ENCODE results near the gene TENM3.
"Not testable (repeated sequence)": the region's sequence is repeated elsewhere in the genome, so short reads cannot be mapped to it uniquely, and the experiment has no call there.

TENM3 gene

DNA sequence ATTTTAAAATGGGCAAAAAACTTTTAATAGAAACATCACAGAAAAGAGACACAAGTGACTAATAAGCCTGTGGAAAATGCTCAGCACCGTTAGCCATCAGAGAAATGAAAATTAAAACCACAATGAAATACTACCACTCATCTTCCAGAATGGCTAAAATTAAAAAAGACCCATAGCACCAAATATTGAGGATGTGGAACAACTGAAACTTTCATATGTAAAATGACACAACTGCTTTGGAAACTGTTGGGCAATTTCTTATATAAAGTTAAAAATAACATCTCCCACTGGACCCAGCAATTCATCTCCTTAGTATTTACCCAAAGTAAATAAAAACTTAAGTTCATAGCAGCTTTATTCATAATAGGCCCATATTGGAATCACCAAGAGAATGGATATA, 94.2 kb downstream of the TENM3 start:
- no peak for DNase-seq (ENCODE audit: low read depth in 2 of 2)

DNA sequence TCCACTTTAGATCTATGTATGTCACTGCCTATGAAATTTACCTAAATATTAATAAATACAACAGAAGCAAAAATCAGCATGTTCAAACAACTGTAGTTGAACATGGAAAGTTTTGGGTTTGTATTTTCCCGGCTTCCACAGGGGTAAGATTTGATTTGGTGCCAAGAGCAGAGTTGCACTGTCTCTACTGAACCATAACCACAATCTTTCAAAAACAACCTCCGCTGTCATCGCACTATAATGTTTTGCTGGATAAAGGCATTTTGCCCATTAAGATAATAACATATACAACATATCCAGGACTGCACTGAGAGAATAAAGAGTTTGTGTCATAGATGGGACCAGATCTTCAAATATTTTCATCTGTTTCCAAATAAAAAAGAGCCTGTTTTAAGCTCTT, 94.9 kb downstream of the TENM3 start:
- DNase-seq (ENCODE audit: low read depth in 2 of 2): peak; percentile 43 to 46

DNA sequence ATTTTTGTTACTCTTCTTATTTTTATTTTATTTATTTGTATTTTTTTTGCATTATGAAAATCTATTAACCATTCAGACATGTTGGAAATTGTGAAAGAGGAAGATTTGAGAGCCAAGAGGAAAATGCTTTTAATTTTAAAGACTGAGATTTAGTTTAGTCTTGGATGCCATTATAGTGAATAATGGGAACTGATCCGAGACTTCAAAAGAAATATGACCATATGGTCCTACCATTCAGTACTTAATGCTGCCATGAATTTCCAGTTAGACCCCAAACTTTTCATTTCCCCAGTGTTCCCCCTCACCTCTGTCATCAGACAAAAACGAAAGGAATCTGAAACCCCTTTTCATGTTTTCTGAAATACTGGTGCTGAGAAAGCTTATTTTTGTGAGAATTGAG, 95.5 kb downstream of the TENM3 start:
- DNase-seq (ENCODE audit: low read depth in 2 of 2): peak; percentile 53 to 59

DNA sequence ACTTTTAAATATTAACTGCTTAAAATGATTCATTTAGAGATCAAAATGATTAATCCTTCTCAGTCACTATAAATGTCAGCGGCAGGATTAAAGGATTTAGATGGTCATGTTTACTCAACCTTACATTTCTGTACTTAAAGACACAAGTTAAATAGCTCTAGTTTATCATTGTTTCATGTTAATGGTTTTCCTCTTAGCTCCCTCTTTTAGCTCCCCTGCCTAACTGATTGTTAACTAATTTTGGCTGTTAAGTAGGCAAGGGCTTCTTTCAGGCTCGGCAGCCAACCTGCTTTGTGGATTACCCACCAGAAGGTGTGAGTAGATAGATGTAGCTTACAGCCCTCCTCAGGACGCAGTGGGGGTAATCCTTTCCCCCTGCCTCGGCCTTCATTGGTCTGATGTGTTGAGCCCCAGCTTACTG, 96.0 kb downstream of the TENM3 start:
- peak; percentile 31 to 39 for DNase-seq (ENCODE audit: low read depth in 2 of 2)

DNA sequence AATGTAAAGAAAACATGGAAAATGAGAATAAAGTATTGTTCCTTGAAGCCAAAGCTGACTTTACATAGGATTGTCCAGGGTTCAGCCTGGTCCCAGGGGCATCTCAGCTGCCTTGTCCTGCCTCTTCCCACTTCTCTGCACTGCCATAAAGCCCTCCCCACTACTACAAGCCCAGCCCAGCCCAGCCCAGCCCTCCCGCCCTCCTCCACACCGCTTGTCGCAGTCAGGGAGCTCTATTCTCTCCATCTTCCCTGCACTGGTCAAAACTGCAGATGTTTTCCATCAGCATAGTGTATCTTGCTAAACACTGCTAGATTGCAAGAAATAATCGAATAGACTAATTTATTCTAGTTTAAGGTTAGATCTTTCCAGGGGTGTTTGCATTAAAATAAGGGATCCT, 100.3 kb downstream of the TENM3 start:
- DNase-seq (ENCODE audit: low read depth in 2 of 2): no peak

DNA sequence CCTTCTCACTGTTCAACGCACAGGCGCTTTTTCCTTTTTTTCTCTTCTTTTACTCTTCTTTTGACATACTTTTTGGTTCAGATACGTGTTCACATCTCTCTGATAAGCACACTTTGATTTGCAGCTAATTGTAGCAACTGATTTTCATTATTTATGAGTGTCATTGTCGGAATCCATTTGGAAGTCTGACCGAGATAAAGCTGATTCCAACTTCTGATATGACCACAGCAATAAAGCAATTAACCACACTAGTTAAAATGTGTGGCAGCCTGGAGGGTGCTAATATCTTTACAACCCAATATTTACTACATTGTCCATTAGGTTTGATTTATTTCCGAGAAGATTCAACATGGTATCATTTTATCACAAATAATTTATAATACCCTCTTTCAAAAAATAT, 101.8 kb downstream of the TENM3 start:
- DNase-seq (ENCODE audit: low read depth in 2 of 2): no peak

DNA sequence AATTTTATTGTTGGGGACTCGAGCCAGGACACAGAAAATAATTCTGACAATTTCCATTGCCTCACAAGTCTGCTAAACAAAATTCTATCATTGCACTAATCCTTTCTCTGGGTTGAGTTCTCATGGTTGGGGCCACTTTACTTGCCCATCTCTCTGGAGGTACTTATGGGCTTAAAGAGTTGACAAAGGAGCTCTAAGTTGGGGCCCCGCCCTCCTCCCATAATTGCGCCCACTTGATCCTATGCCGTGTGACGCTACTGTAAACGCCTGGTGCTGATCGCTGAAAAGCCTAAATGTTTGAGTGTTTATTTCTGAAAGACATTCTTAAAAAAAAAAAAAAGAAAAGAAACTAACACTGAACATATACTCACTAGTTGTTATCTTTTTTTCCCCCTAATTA, 103.0 kb downstream of the TENM3 start:
- DNase-seq (ENCODE audit: low read depth in 2 of 2): no peak

DNA sequence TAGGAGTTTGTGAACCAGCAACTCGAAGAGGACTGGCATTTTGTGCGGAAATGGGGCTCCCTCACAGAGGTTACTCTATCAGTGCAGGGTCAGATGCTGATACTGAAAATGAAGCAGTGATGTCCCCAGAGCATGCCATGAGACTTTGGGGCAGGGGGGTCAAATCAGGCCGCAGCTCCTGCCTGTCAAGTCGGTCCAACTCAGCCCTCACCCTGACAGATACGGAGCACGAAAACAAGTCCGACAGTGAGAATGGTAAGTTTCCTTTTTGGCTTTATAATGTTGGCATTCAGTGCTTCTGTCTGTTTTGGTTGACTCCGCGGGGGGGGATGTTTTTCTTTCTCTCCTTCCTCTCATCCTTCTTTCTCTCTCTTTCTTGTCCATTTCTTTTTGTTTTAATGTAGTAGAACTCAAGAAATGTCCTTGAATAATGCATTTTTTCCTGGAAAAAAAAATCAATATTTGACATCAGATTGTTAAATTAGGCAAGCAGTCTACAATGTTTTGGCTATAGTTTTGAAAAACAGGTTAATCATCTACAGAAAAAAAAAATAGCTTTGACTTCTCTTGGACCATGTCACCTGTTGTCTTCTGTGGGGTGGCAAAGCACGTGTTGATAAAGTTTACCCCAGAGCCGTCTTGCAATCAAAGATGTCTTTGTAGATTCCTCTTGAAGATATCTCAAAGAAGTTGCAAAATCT, 103.6 kb downstream of the TENM3 start:
- DNase-seq (ENCODE audit: low read depth in 2 of 2): no peak

DNA sequence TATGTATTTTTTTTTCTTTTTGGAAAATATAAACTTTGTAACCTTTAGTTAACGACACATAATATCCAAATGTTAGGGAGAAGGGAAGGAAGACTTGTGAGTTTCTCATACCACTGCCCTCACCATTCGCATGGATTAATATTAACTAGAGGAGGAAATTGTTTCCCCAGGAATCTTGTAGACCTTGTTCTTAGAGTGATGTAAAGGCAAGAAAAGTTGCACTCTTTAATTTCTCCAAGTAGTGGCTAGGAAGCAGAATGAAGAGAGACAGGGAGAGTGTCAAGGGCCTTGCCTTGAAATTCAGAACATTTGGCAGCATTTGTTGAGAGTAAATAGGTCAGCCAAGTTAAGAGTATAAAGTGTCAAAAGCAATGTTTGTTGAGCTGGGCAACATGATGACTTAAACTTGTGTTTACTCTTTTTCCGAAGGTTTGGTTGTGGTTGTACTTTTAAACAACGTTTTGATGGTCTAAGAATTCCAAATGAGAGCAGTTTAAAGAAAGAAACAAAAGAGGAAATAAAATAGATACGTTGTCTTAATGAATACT, 105.7 kb downstream of the TENM3 start:
- DNase-seq (ENCODE audit: low read depth in 2 of 2): no peak

DNA sequence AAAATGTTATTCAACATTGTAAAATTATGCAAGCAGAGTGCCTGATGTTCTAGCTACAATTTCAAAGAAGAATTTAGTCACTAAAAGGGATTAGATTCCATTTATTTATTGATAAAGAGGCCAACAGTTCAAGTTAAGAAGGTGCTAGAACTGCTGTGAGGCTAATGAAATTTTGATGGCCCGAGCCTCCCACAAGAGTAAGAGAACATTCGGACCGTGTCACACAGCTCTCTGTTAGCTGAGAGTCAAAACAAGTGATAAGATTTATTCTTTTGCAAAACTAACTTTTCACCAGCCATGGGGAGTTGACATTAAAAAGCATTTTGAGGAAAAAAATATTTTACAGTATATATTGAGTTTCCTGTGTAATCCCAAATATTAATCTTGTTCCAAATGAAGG, 106.8 kb downstream of the TENM3 start:
- no peak for DNase-seq (ENCODE audit: low read depth in 2 of 2)

DNA sequence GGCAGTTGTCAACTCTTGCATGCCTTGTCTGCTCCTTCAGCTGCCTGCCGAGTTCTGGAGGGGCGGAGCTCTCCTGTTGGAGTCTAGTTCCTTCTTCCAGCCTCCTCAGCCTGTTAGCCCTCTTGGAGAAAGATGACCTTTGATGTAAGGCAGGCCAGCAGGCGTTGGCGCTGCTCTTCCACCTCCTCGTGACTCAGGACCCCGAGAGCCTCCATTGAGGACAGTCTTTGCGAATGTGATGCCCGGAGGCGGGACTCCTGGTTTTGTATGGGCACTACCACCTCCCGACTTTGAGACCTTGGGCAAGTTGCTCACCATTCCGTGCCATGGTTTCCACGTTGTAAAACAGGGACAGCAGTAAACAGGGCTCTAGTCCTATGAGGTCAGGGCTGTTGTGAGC, 108.3 kb downstream of the TENM3 start:
- no peak for DNase-seq (ENCODE audit: low read depth in 2 of 2)

DNA sequence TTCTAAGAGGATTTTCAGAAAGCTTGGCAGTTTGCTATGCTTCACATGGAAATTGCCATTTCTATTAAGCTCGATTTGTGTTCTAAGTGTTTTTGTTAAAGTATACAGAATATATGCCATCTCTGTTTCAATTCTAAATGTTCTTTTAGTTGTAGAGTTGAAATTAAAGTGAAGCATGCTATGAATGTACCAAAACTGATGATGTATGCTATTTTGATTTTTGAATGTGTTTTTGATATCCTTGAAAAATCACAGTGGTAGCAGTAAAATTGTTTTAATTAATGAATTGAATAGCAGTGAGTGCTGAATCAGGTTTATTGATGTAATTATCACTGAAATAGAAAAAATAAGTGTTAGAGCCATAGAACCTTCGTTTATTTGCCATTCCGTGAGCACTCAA, 110.9 kb downstream of the TENM3 start:
- no peak for DNase-seq (ENCODE audit: low read depth in 2 of 2)

DNA sequence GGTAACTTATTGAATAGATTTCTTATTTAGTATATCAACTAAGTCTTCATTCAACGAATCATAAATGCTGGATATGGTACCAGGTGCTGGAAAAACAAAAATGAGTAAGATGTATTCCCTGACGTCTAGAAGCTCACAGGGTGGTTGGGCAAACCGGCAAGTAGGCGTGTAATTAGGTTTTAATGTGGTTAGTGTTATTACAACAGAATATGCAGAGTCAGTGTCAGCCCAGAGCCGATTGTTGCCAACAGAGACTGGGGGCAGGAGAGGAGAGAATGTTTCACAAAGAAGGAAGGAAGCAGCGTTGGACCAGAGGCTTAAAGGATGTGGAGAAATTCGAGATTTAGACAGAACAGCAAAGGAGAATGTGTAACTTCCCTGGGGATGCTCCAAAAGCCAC, 111.7 kb downstream of the TENM3 start:
- DNase-seq (ENCODE audit: low read depth in 2 of 2): no peak

DNA sequence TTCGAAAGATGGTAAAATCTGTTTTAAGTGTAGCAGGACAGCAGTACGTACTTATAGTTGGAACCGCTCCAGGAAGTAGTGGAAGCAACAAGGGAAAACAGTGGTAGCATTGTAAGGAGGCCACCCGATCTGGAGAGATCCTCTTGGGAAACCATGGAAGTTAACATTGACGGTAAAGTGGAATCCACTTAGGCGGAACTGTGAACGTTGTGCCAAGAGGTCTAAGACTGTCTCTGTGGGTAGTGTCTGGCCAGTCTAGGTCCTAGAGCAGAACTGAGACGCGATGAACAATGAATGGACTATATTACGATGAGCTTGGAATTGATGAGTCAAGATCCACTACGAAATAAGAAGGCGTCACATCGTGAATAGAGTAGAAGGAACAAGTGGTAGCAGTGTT, 124.0 kb downstream of the TENM3 start:
- no peak for DNase-seq (ENCODE audit: low read depth in 2 of 2)

DNA sequence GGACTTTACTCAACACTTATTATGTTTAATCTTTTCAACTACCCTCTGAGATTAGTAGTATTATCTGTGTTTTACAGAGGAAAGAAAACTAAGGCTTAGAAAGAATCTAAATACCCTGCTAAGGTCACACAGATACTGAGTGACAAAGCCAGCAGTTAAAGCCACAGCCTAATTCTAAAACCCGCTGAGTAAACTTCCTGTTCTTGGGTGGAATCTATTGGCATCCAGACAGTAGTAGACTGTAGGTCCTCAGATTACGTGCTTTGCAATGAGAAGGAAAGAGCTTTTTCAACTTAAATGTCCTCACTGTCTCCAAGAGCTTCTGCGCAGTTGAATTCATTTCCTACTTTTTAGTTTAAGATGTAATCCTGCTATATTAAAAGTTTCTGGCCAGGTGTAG, 126.0 kb downstream of the TENM3 start:
- peak in 1 of 2 experiments; percentile 8 for DNase-seq (ENCODE audit: low read depth in 2 of 2)

DNA sequence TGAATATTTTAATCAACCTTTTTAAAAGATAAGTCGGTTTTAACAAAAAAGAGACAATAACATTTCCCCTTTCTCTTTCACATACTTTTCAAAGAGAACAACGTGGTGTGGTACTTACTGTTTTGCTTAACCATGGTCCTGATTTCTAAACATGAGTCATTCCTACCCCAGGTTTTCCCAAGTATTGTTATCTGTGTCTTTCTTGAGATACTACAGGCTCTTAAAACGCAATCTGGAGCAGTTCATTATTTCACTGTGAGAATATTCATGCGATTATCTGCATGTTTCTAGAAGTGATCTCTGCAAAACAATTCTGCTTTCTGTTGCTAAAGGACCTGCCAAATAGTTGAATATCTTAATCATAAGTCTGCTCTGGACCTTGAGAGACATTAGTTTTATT, 127.3 kb downstream of the TENM3 start:
- DNase-seq (ENCODE audit: low read depth in 2 of 2): no peak

DNA sequence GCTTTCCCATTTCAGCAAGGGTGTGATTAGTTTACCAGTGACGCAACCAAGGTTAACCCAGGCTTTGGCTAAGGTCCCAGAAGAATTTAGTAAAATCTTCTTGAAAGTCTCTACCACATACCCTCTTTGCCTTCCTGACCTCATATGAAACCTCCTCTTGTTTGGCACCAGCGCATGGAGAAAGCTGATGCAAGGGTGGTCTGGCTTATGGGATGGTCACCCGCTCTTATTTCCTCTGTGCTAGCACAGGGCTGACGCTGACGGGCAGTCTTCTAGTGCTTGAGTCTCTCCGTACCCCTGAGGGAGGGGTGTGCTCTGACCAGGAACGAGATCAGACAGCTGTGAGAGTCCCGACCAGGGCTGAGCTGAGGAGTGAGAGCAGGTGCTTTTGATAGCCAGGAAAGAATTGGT, 137.6 kb downstream of the TENM3 start:
- no peak for DNase-seq (ENCODE audit: low read depth in 2 of 2)

DNA sequence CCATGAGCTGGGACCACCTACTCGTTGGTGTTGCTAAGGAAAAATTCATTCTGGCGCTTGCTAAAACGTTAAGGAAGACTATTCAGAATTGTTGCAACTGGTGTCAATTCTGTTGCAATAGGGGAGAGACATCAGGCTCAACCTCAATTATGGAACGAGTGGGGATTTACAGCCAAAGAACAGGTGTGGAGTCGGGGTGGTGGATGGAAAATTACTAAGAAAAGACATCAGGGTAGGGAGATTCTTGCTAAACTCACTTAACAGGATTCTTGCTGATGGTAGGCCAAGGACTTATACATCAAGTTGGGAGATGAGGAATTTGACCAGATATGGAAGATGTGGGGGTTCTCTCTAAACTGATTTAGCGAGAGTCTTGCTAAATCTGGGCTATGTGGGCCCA, 139.7 kb downstream of the TENM3 start:
- no peak for DNase-seq (ENCODE audit: low read depth in 2 of 2)

DNA sequence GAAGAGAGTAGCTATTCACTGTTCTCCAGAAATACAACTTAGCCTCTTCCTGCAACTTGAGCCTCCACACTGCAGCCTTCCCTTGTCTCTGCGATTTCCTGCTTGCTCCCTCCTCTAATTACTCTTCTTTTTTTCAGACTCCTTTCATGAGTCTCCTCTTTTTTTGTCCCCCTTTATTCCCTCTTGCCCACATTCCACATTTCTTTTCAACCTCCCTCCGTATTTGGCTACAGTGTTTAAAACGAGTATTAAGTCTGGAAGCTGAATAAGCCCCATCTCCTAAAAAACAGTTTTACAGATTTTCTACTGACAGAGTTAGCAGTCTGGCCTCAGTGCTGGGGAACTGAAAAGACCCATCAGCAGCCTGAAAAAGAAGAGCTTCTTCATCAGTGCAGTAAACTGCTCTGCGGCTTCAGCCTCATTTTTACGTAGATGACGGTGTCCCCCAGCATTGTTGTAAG, 141.5 kb downstream of the TENM3 start:
- DNase-seq (ENCODE audit: low read depth in 2 of 2): no peak

DNA sequence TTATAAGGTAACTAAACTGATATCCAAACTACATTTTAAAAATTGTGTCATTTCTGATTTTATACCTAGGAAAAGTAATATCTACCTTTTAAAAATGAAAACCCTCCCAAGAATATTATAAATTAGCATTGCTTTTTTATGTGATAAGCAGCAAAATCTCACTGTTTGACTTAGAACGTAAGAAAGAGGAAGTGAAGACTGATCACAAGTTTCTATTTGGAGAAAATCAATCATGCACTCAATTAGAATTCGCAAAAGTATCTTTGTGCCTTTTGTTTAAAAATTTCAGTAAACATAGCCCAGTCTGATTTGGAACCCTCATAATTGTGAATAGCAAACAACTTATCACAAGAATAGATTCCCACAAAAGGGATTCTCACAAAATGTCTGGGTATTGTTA, 142.7 kb downstream of the TENM3 start:
- no peak for DNase-seq (ENCODE audit: low read depth in 2 of 2)

DNA sequence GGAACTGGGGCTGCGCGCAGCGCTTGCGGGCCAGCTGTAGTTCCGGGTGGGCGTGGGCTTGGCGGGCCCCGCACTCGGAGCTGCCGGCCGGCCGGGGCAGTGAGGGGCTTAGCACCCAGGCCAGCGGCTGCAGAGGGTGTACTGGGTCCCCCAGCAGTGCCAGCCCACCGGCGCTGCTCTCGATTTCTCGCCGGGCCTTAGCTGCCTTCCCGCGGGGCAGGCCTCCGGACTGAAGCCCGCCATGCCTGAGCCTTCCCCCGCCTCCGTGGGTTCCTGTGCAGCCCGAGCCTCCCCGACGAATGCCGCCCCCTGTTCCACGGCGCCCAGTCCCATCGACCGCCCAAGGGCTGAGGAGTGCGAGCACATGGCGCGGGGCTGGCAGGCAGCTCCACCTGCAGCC, 143.4 kb downstream of the TENM3 start:
- DNase-seq (ENCODE audit: low read depth in 2 of 2): not testable (repeated sequence)

DNA sequence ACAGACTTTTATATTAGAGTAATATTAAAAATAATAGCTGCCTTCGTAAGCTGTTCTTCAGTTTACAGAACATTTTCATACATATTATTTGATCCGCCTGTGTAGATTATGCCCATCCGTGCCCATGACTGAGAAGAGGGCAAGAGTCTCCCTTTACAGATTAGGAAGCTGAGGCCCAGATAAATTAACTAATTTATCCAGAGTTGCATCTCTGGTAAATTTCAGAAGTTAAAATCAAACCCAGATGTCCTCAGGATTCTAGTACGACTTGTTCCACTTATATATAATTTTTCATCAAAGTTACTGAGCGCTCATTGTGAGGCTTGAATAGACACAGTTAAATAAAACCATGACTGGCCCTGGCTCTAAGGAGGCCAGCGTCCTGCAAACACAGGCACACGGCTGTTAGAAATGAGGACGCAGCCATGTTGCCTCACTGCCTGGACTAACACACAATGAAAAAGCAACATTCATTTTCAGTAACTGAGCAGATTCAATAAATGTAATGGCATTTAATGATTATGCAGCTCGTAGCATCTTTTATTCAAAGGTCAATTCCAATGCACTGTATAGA, 148.0 kb downstream of the TENM3 start:
- DNase-seq (ENCODE audit: low read depth in 2 of 2): no peak

DNA sequence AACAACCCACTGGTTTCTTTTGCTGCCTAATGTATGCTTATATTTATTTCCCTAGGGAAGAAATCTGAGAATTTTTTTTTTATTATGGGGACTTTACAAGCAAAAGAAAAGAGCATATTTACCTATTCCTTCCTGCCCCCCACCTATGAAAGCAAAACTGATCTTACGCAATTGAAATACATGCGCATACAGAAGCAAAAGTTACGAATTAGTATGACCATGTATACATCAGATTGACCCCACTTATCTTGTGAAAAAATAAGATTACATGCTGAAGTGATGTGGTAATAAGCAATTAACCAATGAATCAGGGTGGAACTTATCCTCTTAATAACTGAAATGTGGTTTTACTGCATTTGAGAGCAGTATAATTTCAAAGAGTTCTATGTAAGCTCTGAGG, 151.0 kb downstream of the TENM3 start:
- no peak for DNase-seq (ENCODE audit: low read depth in 2 of 2)

DNA sequence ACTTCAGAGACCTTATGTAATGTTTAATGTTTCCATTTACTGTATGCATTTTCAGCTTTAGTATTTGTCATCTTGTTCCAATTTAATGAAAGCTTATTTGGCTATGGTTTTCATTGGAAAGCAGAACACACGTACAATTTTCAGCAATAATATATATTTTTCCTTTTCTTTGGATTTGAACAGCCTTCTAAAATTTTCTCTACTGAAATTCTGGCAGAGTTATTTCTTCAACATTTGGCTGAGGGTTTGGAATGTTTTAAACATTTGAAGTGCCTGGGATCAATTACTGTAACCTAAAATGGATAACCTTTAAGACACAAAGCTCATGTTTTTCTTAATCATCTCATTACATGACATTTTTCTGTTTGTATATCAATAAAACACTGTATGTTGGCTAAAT, 156.9 kb downstream of the TENM3 start:
- DNase-seq (ENCODE audit: low read depth in 2 of 2): no peak

Measured in fibroblast of skin of left quadriceps (primary cell).